HG02763 (cell line): ENCODE results near the gene CDCP1.
"Not testable (repeated sequence)": the region's sequence is repeated elsewhere in the genome, so short reads cannot be mapped to it uniquely, and the experiment has no call there.

Experiments used
- ATAC-seq: cut with Tn5 transposase; IDR thresholded peaks from one replicate; pipeline ENCODE4 v1.9.1; 2021; ENCODE audit warnings: mild to moderate bottlenecking, moderate library complexity; ENCODE audit not compliant: unreplicated experiment

CDCP1 gene

GRCh38 chr3:45088543-45089358, 57.4 kb downstream of the CDCP1 start:
- no peak for ATAC-seq

- ATAC-seq = no peak
These were observed 59.0 kb downstream of the CDCP1 start for GRCh38 chr3:45087155-45087554.

- no peak for ATAC-seq
These were observed 61.1 kb downstream of the CDCP1 start for GRCh38 chr3:45084820-45085816.

- no peak for ATAC-seq
These were observed 61.8 kb downstream of the CDCP1 start for GRCh38 chr3:45084361-45084760.

- ATAC-seq = no peak
These were observed 63.2 kb downstream of the CDCP1 start for GRCh38 chr3:45083023-45083422.

GRCh38 chr3:45082142-45082538, 64.0 kb downstream of the CDCP1 start:
- no peak for ATAC-seq

GRCh38 chr3:45081506-45082141, 64.6 kb downstream of the CDCP1 start:
- ATAC-seq = no peak

GRCh38 chr3:45080824-45081223, 65.4 kb downstream of the CDCP1 start:
- no peak for ATAC-seq

GRCh38 chr3:45079715-45080114, 66.5 kb downstream of the CDCP1 start:
- ATAC-seq = no peak

- no peak for ATAC-seq
These were observed 67.2 kb downstream of the CDCP1 start for GRCh38 chr3:45078910-45079522.

- not testable (repeated sequence) for ATAC-seq
These were observed 67.9 kb downstream of the CDCP1 start for GRCh38 chr3:45078256-45078655.

GRCh38 chr3:45075821-45076625, 70.2 kb downstream of the CDCP1 start:
- no peak for ATAC-seq

- no peak for ATAC-seq
These were observed 75.1 kb downstream of the CDCP1 start for GRCh38 chr3:45071075-45071474.

- ATAC-seq = no peak
These were observed 78.2 kb downstream of the CDCP1 start for GRCh38 chr3:45067941-45068340.

GRCh38 chr3:45067486-45067885, 78.7 kb downstream of the CDCP1 start:
- ATAC-seq = no peak

- no peak for ATAC-seq
These were observed 79.9 kb downstream of the CDCP1 start for GRCh38 chr3:45066109-45066801.

GRCh38 chr3:45065373-45065720, 80.8 kb downstream of the CDCP1 start:
- no peak for ATAC-seq

- ATAC-seq = no peak
These were observed 81.4 kb downstream of the CDCP1 start for GRCh38 chr3:45064512-45065372.

GRCh38 chr3:45062697-45063070, 83.5 kb downstream of the CDCP1 start:
- ATAC-seq = no peak
